HG02759 (cell line): ENCODE measurements around the gene SMPD4.
"Not testable (repeated sequence)": the region's sequence is repeated elsewhere in the genome, so short reads cannot be mapped to it uniquely, and the experiment has no call there.

Experiments used
- ATAC-seq: cut with Tn5 transposase; IDR thresholded peaks from one replicate; pipeline ENCODE4 v1.9.1; 2021; ENCODE audit warnings: mild to moderate bottlenecking, moderate library complexity; ENCODE audit not compliant: unreplicated experiment

SMPD4 gene

GRCh38 chr2:130141645-130142370, 39.6 kb downstream of the SMPD4 start:
- not testable (repeated sequence) for ATAC-seq

GRCh38 chr2:130141002-130141401, 40.4 kb downstream of the SMPD4 start:
- ATAC-seq: not testable (repeated sequence)

GRCh38 chr2:130140516-130140915, 40.9 kb downstream of the SMPD4 start:
- ATAC-seq: not testable (repeated sequence)

GRCh38 chr2:130139331-130140280, 41.8 kb downstream of the SMPD4 start:
- ATAC-seq: not testable (repeated sequence)

- ATAC-seq: not testable (repeated sequence)
Measured at GRCh38 chr2:130138841-130139251, 42.6 kb downstream of the SMPD4 start.

GRCh38 chr2:130138326-130138725, 43.1 kb downstream of the SMPD4 start:
- ATAC-seq: not testable (repeated sequence)

- not testable (repeated sequence) for ATAC-seq
Measured at GRCh38 chr2:130137118-130137517, 44.3 kb downstream of the SMPD4 start.

GRCh38 chr2:130136546-130136945, 44.9 kb downstream of the SMPD4 start:
- not testable (repeated sequence) for ATAC-seq

GRCh38 chr2:130135692-130136541, 45.5 kb downstream of the SMPD4 start:
- ATAC-seq: no peak

GRCh38 chr2:130129120-130129829, 52.1 kb downstream of the SMPD4 start, which contains the start of gene POTEF:
TSS of gene POTEF (minus strand) at chr2:130129222. CDS start at chr2:130120515, 8,707 bp downstream.
- ATAC-seq: not testable (repeated sequence)

GRCh38 chr2:130128464-130128863, 52.9 kb downstream of the SMPD4 start:
- ATAC-seq: not testable (repeated sequence)

- not testable (repeated sequence) for ATAC-seq
Measured at GRCh38 chr2:130127726-130128125, 53.7 kb downstream of the SMPD4 start.

- ATAC-seq: not testable (repeated sequence)
Measured at GRCh38 chr2:130120924-130121323, 60.5 kb downstream of the SMPD4 start.

GRCh38 chr2:130102597-130103363, 78.6 kb downstream of the SMPD4 start:
- ATAC-seq: not testable (repeated sequence)
